Measurements from ENCODE around the gene STK10.

STK10 gene

GRCh38 chr5:172079876-172080275 lies 108.1 kb downstream of the STK10 start:
- DNase-seq = no peak

DNA sequence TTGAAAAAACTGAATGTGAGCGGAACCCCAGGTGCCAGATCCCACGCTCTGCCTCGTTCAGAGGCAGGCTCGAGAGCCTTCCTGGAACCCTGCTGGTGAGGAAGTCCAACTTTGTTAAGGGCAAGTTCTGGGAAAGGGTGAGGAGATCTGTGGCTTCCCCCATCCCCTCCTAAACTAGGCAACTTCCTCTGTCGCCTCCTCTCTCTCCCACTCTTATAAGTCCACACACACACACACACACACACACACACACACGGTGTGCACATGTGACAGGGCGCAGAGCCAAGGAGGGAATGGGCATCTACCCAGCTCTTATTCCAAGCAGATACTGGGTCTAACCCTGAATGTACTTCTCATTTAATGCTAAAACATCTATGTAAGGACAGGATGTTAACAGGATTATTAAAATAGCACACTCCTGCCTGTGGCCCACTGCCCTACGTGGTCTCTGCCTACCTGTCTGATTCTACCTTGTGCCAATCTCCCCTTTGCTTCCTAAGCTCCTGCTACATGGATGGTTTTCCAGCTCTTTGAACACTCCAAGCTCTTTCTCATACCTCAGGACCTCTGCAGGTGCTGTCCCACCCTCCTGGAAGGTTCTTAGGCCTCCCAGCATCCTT lies 109.2 kb downstream of the STK10 start:
- no peak for DNase-seq

GRCh38 chr5:172077664-172078425 lies 110.2 kb downstream of the STK10 start:
- DNase-seq = no peak

DNA sequence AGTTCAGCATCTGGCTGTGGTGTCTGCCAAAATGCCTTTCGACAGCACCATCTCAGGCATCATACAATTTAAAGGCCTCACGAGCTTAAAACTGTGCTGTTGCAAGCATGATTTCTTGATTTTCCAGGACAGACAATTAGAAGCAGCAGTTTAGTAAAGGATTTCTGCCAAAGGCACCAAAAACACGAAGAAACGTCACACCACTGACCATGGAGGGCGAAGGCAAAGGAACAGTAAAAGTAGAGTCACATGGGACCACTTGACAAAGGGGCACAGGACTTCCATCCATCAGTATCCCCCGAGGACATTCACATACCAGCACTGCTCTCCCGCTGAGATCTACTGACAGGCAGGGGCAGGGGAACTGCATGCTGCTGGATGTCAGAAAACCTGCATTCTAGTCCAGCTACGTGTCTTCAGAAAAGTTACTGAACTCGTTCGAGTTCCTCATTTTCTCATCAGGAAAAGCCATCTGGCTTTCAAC lies 111.2 kb downstream of the STK10 start:
- DNase-seq = no peak

DNA sequence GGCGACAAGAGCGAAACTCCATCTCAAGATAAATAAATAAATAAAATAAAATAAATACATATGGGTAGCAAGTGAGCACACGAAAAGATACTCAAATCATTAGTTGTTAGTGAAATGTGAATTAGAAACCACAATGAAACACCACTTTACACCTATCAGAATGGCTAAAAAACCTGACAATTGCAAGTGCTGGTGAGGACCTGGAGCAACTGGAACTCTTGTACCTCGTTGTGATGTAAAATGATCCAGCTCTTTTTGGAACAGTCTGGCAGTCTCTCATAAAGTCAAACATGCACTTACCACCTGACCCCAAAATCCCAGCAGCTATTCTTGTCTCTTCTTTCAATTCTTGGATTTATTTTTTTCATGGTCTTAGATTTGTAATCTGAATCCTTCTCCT lies 112.4 kb downstream of the STK10 start:
- no peak for DNase-seq

DNA sequence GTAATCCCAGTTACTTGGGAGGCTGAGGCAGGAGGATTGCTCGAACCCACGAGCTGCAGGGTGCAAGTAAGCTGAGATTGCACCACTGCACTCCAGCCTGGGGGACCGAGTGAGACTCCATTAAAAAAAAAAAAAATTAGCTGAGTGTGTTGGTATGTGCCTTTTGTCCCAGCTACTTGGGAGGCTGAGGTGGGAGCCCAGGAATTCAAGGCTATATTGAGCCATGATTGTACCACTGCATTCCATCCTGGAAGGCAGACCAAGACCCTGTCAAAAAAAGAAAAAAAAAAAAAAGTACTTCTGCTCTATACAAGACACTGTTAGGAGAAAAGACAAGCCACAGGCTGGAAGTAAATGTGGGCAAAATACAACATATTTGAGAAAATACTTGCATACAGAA lies 113.1 kb downstream of the STK10 start:
- no peak for DNase-seq

- no peak for DNase-seq
Measured at GRCh38 chr5:172071309-172071875, 116.6 kb downstream of the STK10 start.

DNA sequence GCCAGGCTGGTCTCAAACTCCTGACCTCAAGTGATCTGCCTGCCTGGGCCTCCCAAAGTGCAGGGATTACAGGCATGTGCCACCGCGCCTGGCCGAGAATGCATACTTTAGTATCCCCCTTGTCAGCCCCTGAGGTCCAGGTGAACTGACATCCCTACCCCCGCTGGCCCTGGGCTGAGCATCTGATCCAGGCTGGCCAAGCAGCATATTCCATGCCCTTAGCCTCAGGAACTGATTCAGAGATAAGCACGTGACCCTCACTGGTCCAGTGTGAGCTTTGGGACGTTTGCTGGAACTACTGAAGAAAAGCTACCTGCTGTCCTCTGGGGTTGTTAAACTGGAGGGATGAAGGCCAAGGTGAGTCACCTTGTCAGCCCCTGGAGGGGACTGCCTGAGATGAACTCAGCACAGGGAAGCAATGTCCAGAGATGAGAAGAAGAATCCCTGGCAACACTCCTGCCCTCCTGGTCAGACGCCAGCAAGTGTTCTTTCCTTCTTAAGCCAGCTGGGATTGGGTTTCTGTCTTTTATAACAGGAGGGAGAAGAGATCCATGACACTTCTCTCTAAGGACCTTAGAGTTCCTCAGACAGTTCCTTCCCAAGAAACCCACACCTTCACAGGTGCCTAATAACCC lies 122.5 kb downstream of the STK10 start:
- DNase-seq = no peak

DNA sequence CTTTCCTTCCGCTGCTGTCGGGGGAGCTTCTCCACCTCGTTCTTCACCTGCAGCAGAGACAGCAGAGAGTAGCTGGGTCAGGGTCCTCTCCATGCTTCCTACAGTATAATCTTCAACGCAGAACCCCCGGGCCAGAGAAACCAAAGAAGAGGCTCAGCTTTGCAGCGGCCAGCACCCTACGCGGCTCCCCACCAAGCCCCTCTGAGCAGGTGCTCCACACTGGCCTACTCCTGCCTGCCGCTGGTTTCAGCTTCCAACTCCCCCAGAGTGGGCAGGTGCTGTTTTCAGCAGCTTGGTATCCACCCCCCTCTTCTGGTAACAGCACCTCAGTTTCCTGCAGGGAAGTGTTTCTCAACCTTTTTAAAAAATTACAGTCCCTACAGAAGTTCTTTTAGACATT lies 123.3 kb downstream of the STK10 start:
- no peak for DNase-seq

GRCh38 chr5:172064358-172064757 lies 123.7 kb downstream of the STK10 start:
- no peak for DNase-seq

- no peak for DNase-seq
Measured at GRCh38 chr5:172063463-172064235, 124.4 kb downstream of the STK10 start.

DNA sequence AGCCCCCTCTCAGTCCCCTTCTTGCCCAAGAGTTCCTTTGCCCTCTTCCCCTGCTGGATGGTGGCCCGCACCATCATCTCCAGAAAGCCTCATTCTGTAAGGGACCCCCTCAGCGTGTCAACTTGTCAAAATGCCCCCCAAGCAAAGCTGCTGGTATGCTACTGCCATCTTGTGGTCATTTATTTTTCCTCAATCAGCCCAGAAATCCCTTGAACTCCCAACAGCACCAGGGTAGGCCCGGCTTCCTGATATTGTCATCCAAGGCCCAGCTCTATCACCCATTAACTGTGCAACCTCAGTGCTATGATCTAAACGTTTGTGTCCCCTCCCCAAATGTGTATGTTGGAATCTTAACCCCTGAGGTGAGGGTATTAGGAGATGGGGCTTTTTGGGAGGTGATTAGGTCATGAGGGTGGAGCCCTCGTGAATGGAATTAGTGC lies 128.3 kb downstream of the STK10 start:
- no peak for DNase-seq

DNA sequence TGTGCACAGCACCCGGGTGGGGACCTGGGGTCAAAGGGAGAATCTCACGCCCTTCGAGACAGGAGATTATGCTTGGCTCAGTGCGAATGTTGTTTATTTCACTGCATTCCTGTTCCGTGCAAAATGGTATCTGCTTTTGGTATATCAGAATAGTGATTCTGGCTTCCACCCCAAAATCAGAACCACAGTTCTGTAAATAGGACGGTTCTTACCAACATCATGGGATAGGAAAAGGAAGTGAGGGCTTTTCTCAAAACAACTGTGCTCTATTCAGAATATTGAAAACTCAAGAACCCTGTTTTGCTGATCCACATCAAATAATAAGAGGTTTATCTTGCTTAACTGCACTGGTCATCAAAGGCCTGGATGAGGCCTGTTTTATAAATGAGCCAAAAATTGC lies 129.9 kb downstream of the STK10 start:
- DNase-seq = no peak

DNA sequence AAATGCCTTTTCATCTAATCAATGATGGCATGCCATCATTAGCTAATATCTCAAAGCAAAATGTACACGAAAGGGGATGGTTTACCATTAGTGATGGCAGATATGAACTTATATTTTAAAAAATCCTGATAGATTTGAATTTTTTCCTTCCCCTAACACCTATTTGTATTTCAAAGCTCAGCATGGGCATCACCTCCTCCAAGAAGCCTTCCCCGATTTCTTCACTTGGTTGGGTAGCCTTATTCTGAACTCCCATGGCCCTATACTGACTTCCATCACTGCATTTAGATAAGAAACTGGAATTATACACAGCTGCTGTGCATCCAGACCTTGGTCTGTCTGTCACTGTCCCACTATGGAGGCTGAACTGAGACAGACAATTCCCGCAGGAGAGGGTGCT lies 132.0 kb downstream of the STK10 start:
- no peak for DNase-seq

DNA sequence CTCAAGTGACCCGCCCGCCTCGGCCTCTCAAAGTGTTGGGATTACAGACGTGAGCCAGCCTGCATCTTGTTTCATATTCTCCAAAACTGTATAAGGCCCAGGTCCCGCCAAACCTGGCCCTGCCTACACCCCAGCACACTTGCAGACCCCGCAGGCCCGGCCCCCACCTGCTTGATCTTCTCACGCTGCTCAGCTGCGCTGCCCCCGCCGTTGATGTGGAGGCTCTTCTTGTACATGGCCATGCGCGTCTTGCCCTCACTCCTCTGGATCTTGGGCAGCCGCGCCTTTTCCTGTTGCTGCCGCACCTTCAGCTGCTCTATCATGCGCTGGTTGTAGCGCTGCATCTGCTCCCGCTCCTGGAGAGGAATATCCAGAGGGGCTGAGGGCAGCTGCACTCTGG lies 132.6 kb downstream of the STK10 start:
- no peak for DNase-seq

DNA sequence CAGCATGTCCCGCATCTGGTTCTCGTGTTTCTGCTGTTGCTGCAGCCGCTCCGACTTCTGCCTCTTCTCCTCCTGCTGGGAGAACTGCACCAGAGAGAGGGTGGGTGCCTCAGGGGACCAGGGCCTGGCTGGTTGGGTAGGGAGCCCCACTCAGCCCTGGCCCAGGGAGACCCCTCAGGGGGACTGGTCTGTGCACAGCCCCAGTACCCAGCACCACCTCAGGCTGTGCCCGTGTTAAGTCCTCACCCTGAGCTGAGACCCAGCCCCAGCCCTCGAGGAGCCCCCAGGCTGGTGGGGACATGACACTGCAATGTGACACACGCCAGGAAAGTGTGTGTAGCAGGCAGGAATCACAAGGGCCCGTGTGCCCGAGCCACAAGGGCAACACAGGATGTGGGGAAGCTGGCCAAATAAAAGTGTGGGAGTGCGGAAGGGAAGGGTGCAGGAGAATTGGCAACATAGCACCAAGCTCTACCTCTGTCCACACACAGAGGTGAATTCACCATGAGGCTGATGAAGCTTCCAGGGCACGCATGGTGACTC lies 133.3 kb downstream of the STK10 start:
- no peak for DNase-seq

DNA sequence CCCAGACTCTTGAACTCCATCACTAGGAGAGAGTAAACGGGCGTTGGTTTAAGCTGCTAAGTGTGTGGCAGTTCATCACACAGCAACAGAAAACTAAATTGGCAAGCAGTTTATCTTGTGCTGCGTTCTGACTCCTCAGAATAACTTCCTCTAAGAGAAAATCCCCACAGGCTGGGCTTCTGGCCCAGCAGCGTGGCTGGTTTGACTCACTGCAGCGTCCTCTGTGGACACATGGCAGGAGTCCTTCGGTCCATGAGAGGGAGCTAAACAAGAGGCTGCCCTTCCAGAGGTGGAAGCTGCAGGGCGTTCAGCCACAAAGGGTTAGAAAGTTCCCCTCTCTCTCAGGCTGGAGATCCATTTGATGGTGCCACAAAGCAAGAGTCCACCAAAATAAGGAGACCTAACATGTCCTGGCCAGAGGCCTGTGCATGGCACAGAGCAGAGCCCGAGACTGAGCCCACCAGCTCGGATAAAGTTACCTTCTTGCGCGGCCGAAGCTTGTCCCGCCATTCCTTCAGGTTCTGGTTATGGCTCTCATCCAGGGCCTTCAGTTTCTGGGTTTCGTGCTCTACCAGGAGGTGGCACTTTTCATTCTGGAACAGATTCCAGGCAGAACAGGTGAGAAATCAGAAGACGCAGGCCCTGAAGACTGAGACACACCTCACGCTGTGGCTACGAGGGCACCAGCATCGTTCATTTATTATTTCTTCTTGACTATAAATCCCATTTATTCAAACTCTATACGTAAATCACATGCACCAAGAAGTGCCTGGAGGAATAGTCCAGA lies 135.4 kb downstream of the STK10 start:
- no peak for DNase-seq

DNA sequence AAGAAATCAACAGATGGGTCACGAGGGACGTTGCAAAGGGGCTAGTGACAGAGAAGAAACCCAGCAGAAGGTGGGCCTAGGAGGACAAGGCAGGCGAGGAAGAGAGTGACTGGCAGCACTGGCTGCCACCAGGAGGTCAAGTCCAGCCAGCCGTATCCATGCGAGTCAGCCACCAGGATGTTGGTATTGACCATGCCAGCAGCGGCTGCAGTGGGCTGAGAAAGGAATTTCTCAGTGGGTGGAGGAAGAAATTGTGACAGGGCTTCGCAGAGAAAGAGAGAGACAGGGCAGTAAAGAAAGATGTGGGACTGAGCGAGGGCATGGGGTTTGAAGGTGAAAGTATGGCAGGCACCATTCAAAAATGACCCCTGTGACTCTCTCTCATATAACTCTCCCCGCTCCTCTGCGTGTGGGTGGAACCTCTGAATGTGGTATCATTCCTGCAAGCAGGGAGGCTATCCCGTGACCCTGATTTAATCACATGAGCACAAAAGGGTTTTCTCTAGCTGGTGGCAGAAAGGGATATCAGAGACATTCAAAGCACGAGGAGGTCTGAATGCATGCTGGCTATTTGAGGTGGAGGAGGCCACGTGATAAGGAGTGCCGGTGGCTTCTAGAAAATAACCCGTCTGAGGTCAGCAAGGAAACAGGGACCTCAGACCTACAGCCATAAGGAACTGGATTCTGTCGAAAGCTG lies 136.2 kb downstream of the STK10 start:
- DNase-seq = no peak

GRCh38 chr5:172050080-172050479 lies 137.9 kb downstream of the STK10 start:
- no peak for DNase-seq

- DNase-seq = no peak
Measured at GRCh38 chr5:172049226-172049796, 138.7 kb downstream of the STK10 start.
